Activated naive CD8-positive, alpha-beta T cell (primary cell): Measurements from ENCODE around the gene TSPAN18.

Experiments used
- H3K27ac Mint-ChIP-seq: one replicate; pipeline ENCODE4 v1.8.0; 2021; ENCODE audit warnings: mixed read lengths
- H3K27me3 Mint-ChIP-seq: one replicate; pipeline ENCODE4 v1.8.0; 2021; ENCODE audit warnings: mixed read lengths
- H3K36me3 Mint-ChIP-seq: one replicate; pipeline ENCODE4 v1.8.0; 2021; ENCODE audit warnings: mixed read lengths
- H3K4me1 Mint-ChIP-seq: one replicate; pipeline ENCODE4 v1.8.0; 2021; ENCODE audit warnings: low read depth, mixed read lengths
- H3K4me3 Mint-ChIP-seq: one replicate; pipeline ENCODE4 v1.8.0; 2021; ENCODE audit warnings: mild to moderate bottlenecking, mixed read lengths
- H3K9me3 Mint-ChIP-seq: one replicate; pipeline ENCODE4 v1.8.0; 2021; ENCODE audit warnings: low read depth, mixed read lengths

The TSPAN18 gene, protein sequence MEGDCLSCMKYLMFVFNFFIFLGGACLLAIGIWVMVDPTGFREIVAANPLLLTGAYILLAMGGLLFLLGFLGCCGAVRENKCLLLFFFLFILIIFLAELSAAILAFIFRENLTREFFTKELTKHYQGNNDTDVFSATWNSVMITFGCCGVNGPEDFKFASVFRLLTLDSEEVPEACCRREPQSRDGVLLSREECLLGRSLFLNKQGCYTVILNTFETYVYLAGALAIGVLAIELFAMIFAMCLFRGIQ

DNA sequence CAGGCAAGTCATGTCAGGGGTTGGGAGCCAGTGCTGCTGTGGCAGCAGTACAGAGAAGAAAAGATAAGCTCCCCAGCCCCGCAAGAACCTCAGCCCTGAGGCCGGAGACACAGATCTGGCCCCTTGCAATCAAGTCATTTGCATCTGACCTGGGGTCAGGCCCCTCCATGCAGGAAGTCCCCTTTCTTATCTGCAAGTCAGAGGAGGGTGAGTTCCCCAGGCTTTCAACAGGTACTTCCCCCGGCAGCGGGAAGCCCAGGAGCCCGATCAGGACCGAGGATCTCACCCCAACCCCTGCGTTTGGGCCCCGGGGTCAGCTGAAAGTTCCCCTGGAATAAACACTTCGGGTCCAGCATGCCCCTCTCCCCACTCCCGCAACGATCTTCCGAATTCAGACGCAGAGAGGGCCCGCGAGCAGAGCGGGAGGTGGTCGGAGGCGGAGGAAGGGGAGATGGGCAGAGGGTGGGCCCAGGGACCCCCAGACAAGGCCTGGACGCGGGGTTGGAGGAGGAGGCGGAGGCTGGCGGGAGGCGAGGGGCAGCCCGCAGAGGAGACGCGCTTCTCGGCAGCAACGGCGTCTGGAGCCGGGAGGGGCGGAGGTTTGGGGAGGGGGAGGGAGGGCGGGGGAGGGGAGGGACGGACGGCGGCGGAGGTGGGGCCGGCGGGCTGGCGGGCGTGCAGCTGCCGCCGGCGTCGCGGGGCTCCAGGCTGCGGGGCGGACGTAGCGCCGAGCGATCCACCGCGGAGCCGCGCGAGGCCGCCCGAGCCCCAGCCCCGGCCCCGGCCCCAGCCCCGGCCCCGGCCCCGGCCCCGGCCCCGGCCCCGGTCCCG is at the start of gene TSPAN18:
TSPAN18 (plus strand) TSS at position 680 of the 831 bp plus-strand sequence. CDS start 179,455 bp downstream, outside the sequence.
- H3K27ac Mint-ChIP-seq = peak within 1 kb of the TSS; percentile 46
- peaks cover 27% of the 10 kb centered on the region for H3K4me1 Mint-ChIP-seq
- no peaks in the 10 kb centered on the region for H3K9me3 Mint-ChIP-seq
- no peaks in the 10 kb centered on the region for H3K36me3 Mint-ChIP-seq
- H3K27me3 Mint-ChIP-seq = no peaks in the 10 kb centered on the region
- H3K4me3 Mint-ChIP-seq = peak within 1 kb of the TSS; percentile 85

DNA sequence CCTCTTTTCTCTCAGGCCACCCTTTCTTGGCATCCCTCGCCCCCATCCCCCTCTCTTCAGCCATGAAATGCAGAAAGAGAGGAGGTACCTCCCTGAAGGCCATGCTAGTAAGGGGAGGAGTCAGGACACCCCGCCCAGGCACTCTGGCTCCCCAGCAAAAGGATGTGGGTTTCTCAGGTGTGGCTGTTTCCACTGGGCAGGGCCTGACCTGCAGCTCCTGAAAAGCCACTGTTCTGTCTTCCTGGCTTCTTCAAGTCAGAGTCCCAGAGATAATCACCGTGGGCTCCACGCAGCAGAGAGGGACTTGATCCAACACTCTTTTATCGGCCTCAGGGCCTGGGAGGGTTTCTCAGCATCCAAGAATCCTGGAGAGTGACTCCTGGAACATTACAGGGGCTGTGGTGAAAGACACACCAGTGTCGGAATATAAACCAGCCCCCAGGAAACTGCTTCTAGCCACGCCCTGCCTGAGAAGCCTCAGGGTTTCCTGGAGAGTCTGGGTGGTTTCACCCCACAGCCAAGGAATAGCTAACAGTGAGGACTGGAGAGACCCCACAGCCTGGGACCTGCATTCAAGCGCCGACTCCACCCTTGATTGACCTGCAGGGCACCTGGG is 45.7 kb upstream of the TSPAN18 start:
- Mint-ChIP-seq H3K27me3 (no peaks in the 10 kb centered on the region), H3K36me3 (no peaks in the 10 kb centered on the region), H3K9me3 (no peaks in the 10 kb centered on the region), H3K27ac (peak overlapping the region; percentile 47), H3K4me3 (peak overlapping the region; percentile 69), H3K4me1 (peaks cover 43% of the 10 kb centered on the region)

DNA sequence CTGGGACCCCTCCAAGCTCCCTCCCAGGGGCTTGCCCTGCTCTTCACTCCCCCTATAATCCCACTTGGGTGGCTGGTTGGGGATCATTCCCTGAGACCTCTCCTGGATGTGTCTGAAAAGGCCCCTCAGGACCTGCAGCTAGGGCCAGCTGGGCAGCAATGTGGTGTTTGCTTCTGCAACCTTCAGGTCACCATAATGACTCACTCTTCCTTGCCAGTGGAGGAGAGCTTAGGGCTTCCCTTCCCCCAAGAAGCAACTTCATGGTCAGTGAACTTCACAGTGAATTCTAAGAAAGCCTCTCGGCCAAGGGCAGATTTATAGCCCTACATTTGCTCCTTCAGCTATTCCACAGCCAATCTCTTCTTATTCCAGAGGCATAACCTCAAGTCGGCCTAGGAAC is 45.1 kb upstream of the TSPAN18 start:
- Mint-ChIP-seq H3K27ac (peak overlapping the region; percentile 24), H3K36me3 (no peaks in the 10 kb centered on the region), H3K4me1 (peaks cover 46% of the 10 kb centered on the region), H3K9me3 (no peaks in the 10 kb centered on the region), H3K27me3 (no peaks in the 10 kb centered on the region), H3K4me3 (peak overlapping the region; percentile 69)

DNA sequence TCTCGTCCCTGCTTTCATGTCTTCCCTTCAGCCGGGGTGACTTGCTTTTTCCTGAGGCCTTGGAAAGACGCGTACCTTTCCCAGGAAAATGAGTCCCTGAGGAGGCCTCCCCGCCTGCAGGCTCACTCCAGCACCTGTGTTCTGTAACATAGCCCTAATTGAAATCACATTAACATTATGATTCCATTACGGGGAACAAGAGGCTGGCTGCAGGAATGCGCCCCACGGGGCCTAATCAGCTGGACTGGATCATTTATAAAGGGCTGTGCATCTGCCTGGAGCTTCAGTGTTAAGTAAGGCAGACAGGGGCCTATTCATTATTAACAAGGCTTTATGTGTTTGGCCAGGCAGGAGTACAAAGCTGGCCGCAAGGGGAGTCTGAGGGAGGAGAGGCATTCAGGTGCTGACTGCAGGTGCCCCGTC is 41.9 kb upstream of the TSPAN18 start:
- H3K4me1 Mint-ChIP-seq = peaks cover 46% of the 10 kb centered on the region
- no peaks in the 10 kb centered on the region for H3K36me3 Mint-ChIP-seq
- H3K27ac Mint-ChIP-seq = no peak overlapping the region
- H3K27me3 Mint-ChIP-seq = no peaks in the 10 kb centered on the region
- H3K9me3 Mint-ChIP-seq = no peaks in the 10 kb centered on the region
- H3K4me3 Mint-ChIP-seq = no peak overlapping the region

DNA sequence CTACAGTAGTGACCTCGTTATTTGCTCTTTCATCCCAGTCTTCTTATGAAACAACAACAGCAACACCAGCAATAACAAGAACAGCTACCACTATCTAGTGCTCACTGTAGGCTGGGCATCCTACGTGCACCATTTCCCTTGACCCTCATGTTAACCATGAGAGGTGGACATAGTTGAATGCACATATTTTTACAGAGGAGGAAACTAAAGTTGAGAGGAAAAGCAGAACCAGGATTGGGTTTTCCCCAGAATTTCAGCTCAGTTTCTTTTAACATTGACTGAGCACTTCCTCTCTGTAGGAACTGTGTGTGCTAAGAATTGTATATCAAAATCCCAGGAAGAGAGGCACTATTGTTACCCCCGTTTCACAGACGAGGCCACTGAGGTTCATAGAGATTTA is 39.4 kb upstream of the TSPAN18 start:
- Mint-ChIP-seq H3K4me1 (peaks cover 22% of the 10 kb centered on the region), H3K27ac (no peak overlapping the region), H3K27me3 (no peaks in the 10 kb centered on the region), H3K36me3 (no peaks in the 10 kb centered on the region), H3K4me3 (no peak overlapping the region), H3K9me3 (no peaks in the 10 kb centered on the region)

DNA sequence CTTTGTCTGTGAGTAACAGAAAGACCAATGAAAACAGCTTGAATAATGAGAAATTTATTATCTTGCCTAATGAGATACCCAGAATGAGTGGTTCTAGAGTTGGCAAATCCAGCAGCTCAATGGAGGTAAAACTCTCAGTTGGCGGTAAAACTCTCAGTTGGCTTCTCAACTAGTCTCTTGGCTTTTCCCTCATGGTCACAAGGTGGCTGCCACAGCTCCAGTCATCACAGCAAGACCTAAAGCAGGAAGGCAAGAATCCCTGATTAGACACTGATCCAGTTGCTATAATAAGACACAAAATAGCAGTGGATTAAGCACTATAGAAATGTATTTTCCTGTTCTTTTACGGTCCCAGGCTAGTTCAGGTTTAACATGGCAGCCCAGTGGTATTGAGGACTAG is 37.5 kb upstream of the TSPAN18 start:
- no peak overlapping the region for H3K4me3 Mint-ChIP-seq
- peaks cover 14% of the 10 kb centered on the region for H3K4me1 Mint-ChIP-seq
- H3K36me3 Mint-ChIP-seq = no peaks in the 10 kb centered on the region
- no peaks in the 10 kb centered on the region for H3K27me3 Mint-ChIP-seq
- no peaks in the 10 kb centered on the region for H3K9me3 Mint-ChIP-seq
- H3K27ac Mint-ChIP-seq = no peak overlapping the region

DNA sequence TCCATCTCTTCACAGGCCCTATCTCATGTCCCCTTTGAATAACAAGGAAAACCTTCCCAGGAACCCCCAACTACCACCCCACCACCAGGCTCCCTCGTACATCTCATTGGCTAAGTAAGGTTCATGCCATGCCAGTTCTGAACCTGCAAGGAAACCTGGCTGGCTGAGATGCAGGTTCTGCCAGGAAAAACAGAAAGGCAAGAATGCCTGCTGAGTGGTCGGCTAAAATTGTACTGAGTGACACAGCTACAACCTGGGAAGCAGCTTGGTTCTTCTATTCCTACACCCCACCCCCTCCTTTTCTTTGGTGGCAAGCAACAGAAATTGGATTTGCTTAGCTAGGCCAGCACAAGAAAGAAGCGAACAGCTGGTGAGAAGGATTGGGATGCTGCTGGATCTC is 36.1 kb upstream of the TSPAN18 start:
- Mint-ChIP-seq H3K27ac (no peak overlapping the region), H3K4me3 (no peak overlapping the region), H3K36me3 (no peaks in the 10 kb centered on the region), H3K9me3 (no peaks in the 10 kb centered on the region), H3K27me3 (no peaks in the 10 kb centered on the region), H3K4me1 (peaks cover 18% of the 10 kb centered on the region)

DNA sequence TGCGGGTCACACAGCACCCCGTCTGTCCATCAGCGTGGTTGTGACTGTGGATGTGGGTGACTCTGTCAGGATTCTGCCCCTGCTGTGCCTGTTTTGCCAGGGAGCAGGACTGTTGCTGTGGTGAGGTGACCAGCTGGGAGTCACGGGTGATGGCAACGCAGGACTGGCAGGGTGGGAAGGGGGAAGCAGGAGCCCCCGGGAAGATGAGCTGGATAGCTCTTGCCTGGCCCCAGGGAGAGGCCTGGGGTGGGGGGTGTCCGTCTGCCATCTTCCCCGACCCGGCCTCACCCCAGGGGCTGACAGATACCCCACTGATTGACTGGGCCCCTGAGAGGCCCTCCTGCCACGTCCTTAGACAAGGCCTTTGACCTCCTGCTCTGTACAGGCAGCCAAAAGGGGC is 34.3 kb upstream of the TSPAN18 start:
- H3K27ac Mint-ChIP-seq = no peak overlapping the region
- no peak overlapping the region for H3K4me3 Mint-ChIP-seq
- H3K27me3 Mint-ChIP-seq = no peaks in the 10 kb centered on the region
- peaks cover 12% of the 10 kb centered on the region for H3K4me1 Mint-ChIP-seq
- H3K36me3 Mint-ChIP-seq = no peaks in the 10 kb centered on the region
- H3K9me3 Mint-ChIP-seq = no peaks in the 10 kb centered on the region

DNA sequence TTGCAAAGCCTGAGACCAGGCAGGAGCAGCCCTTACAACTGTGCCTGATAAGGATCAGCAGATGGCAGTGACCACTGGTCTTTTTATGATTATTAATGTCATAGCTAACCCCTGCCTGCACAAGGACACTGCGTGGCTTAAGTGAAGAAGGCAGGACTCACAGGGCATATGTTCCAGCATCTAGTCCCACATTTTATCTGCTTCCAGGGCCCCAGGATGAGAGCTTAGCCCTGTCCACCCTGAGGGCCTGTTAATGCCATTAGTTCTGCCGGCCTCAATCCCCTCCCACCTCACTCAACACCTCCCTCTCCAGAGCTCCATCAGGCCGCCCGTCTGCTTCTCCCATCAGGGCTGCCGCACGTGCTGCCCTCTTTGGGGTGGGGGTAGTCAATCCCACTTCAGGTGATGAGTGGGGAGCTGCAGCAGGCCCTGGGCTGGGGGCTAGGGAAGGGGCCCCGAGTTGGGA is 33.1 kb upstream of the TSPAN18 start:
- no peaks in the 10 kb centered on the region for H3K27me3 Mint-ChIP-seq
- no peaks in the 10 kb centered on the region for H3K9me3 Mint-ChIP-seq
- H3K27ac Mint-ChIP-seq = no peak overlapping the region
- H3K4me1 Mint-ChIP-seq = peaks cover 4% of the 10 kb centered on the region
- no peak overlapping the region for H3K4me3 Mint-ChIP-seq
- no peaks in the 10 kb centered on the region for H3K36me3 Mint-ChIP-seq

DNA sequence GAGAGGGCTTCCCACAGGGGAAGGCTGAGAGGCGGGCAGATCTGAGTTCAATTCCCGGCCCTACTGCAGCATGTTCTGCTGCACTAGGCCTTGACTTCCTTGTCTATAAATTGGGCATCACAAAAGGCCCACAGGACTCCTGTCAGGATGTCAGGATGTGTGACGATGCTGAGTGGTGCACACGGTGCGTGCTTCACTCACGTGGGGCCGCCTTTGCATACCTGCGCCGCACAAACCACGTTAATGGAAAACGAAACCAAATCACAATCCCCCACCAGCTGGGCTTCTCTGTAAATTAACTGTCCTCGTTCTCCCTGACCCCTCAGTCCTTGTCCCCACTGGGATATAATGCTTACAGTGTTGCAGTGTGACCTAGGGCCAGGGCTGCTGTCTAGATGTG is 32.3 kb upstream of the TSPAN18 start:
- no peak overlapping the region for H3K27ac Mint-ChIP-seq
- H3K36me3 Mint-ChIP-seq = no peaks in the 10 kb centered on the region
- peaks cover 4% of the 10 kb centered on the region for H3K4me1 Mint-ChIP-seq
- no peaks in the 10 kb centered on the region for H3K9me3 Mint-ChIP-seq
- H3K27me3 Mint-ChIP-seq = no peaks in the 10 kb centered on the region
- H3K4me3 Mint-ChIP-seq = no peak overlapping the region

DNA sequence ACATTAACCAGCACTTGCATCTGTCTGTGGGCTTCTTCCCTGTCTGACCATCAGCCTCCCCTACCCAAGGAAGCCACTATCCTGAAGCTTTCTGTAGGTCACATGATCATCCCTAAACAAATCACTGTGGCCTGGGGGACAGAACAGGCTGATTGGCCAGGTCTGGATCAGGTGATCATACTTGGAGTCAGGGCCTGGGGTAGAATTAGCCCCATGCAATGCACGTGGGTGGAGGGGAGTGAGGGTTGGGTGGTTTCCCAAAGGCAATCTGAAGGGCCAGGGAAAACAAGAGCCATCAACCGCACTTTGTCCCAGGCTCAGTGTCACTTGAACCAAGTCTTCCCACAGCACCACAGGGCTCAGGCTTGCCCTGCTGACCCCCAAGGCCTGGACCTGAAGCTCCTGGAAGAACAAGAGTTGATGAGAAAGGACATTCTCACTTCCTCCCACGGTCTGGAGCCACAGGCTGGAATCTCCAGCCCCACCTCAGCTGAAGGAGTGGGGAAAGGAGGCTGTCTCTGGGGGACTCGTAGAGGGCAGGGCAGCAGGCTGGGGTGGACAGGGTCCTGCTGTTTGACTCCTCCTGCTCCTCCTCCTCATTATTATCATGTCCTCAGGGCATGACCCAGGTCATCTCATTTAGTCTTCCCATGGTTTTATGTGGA is 31.5 kb upstream of the TSPAN18 start:
- no peak overlapping the region for H3K27ac Mint-ChIP-seq

DNA sequence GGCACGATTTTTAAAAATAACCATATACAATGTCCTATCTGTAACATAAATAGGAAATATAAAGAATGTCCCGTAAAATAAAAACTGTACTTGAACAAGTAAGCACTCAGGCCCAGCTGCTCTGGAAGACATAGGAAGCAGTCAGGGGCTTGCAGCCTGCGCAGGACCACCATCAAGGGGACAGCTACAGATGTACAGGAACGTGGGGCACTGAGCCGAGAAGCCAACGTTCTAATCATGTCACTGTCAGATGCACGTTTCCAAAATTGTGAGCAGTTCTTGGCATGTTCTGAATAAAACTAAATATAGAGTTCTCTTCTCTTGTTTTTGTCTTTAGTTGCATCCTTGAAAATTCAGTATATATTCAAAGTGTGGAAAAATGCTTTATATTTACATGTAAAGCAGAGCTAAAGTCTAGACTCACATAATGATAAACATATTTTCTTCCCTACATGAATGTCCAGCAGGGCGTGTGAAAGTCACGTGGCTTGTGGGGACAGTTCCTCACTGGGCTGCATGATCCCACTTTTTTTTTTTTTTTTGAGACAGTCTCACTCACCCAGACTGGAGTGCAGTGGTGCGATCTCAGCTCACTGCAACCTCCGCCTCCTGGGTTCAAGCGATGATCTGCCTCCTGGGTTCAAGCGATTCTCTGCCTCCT is 28.4 kb upstream of the TSPAN18 start:
- Mint-ChIP-seq H3K27me3 (peaks cover 1% of the 10 kb centered on the region), H3K27ac (no peak overlapping the region), H3K36me3 (no peaks in the 10 kb centered on the region), H3K9me3 (no peaks in the 10 kb centered on the region), H3K4me1 (peaks cover 8% of the 10 kb centered on the region), H3K4me3 (no peak overlapping the region)

More for the DNA sequence above, 31.5 kb upstream of the TSPAN18 start:
- Mint-ChIP-seq H3K9me3 (no peaks in the 10 kb centered on the region), H3K4me3 (no peak overlapping the region), H3K4me1 (peaks cover 6% of the 10 kb centered on the region), H3K27me3 (no peaks in the 10 kb centered on the region), H3K36me3 (no peaks in the 10 kb centered on the region)

DNA sequence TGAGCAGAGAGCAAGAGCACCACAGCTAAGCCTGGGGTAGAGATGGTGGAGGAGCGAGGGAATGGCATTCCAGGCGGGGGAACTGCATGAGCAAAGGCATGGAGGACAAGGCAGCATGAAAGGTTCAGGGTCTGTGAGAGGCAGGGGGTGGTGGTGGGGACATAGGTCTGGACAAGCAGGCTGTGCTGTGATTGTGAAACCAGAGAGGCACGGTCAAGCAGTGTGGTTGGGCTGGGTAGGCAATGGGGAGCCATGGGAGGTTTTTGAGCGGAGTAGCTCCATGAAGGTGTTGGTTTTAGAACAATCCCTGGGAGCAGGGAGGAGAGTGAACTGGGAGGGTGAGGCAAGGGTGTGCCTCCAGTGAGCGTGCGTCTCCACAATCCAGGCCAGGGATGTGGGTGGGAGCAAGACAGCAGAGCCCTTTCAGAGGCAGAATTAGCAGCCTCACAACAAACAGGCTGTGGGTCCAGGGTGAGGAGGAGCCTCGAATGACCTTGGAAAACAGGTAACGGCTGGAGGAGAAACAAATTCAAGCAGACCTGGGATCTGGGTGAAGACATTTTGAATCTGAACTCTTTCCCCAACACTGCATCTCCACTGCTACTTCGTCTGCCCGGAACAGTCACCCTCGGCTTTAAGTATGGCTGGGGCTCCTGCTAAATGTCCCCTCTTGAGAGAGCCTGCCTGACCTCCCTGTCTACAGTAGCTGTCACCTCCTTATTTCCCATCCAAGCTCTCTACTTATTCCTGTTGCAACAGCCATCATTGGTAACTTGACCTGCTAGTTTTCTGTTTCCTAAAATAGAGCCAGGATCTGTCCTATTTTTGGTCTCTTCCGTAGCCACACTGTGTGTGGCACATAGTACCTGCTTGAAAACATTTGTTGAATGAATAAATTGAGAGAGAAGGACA is 27.0 kb upstream of the TSPAN18 start:
- Mint-ChIP-seq H3K4me1 (peaks cover 6% of the 10 kb centered on the region), H3K9me3 (no peaks in the 10 kb centered on the region), H3K4me3 (no peak overlapping the region), H3K27me3 (peaks cover 1% of the 10 kb centered on the region), H3K36me3 (peaks cover 3% of the 10 kb centered on the region), H3K27ac (no peak overlapping the region)
